Measurements from ENCODE around the gene COL2A1.

The COL2A1 gene

DNA sequence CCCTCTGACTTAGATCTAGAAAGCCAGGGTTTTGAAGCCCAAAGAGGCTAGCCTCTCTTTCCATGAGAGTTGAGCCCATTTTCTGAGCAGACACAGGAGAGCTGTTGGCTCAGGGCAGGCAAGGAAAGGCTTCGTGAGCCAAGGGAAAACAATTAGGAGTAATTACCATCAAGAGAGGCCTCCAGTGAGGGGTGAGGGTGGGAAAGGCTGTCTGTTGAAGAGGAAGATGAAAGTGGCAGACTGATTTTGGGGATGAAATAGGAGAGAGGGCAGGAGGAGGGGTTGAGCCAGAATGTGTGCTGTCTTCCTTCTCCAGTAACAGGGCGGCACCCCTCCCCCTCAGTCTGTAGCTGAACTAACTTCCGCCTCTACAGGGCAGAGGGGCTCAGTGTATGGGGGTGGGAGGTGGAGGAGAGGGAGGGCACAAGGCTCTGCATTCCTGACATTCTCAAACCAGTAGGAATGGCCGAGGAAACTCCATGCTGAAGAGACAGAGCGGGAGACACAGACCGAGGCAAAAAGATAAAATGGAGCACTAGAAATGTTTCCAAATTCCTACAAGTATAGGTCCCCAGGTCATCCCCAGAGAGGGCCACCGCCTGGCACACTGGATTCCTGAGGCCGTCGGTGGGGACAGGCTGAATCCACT lies 33.1 kb upstream of the COL2A1 start:
- Mint-ChIP-seq H3K36me3 (ENCODE audit: low read depth) (no peaks in the 10 kb centered on the region), H3K4me3 (no peak overlapping the region), H3K4me1 (ENCODE audit: low read depth) (peaks cover 5% of the 10 kb centered on the region), H3K27me3 (ENCODE audit: low read depth) (no peaks in the 10 kb centered on the region), H3K9me3 (no peaks in the 10 kb centered on the region), H3K27ac (peak overlapping the region; percentile 38)

DNA sequence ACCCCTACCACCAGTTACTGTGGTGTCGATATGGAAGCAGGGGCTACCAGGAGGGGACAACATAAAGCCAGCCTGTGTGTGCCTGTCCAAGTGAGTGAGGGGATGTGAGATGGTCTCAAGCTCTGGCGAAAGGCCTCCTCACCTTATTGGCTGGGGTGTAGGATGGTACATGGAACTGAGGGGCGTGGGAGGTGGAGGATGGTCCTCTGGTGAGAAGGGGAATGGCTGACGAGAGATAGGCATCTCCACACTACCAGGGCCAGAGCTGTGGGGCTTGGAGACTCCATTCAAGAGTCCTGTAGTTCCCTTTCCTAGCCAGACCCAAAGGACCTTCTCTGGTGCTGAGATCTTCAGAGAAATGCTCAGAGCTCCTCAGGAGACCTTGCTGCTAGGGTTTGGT lies 32.5 kb upstream of the COL2A1 start:
- Mint-ChIP-seq H3K36me3 (ENCODE audit: low read depth) (no peaks in the 10 kb centered on the region), H3K4me3 (no peak overlapping the region), H3K9me3 (no peaks in the 10 kb centered on the region), H3K4me1 (ENCODE audit: low read depth) (peaks cover 5% of the 10 kb centered on the region), H3K27me3 (ENCODE audit: low read depth) (no peaks in the 10 kb centered on the region), H3K27ac (no peak overlapping the region)

DNA sequence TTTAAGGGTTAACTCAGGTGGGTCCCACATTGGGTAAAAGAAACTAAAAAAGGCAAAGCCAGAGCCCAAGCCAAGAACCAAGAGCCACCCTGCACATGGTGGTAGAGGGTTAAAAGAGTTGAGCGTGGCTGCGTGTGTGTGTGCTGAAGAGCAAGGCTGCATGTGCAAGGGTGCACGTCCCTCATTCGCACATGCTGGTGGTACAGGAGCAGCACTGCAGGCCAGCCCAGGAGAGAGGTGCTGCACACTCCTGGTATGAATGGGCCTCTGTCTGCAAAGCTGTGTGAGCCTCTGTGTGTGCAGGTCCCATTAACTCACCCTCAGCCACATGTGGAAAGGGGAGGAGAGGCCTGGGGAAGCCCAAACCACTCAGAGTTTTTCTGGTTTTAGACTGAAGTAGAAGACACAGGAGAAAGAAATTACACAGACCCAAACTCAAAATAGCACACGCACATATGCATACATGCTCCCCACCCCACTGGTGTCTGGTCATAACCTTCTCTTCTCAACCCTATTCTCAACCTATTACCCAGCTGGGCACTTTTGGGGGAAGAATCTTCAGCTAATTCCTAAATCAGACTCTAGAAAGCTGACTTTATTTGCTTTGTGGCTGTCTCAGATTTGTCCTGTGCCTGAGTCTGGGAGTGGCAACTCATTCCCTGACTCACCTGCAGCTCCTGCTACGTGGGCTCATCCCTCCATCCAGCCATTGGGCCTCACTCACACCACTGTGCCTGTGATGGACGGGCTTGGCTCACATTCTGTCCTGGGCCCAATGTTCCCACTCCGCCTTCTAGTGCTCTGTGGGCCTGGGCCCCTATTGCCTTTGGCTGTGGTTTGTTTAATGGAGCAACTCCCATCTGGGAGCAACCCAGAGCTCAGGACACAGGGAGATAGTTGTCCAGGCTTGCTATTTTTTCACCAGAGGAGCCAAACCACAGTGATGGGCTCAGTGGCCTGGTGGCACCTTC lies 30.8 kb upstream of the COL2A1 start:
- no peaks in the 10 kb centered on the region for H3K9me3 Mint-ChIP-seq
- peaks cover 5% of the 10 kb centered on the region for H3K4me1 Mint-ChIP-seq (ENCODE audit: low read depth)
- H3K27ac Mint-ChIP-seq: no peak overlapping the region
- H3K36me3 Mint-ChIP-seq (ENCODE audit: low read depth): no peaks in the 10 kb centered on the region
- no peaks in the 10 kb centered on the region for H3K27me3 Mint-ChIP-seq (ENCODE audit: low read depth)
- no peak overlapping the region for H3K4me3 Mint-ChIP-seq

DNA sequence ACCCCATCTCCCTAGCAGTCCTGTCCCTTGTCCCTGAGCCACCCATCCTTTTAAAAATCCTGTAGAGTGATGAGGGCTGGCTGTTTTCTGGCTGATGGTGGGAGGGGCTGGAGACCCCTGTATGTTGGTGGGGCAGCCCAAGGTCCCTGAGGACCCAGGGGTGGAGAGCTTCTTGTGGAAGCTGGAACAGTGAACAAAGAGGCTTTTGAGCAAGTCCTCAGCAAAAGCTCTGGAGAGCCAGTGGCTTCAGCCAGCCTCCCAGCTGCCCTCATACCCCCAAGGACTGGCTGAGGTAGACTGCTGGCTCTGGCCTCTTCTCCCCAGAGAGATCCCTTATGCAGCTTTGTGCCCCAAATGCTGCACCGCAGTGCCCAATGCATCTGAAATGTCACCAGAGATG lies 29.2 kb upstream of the COL2A1 start:
- Mint-ChIP-seq H3K27me3 (ENCODE audit: low read depth) (no peaks in the 10 kb centered on the region), H3K9me3 (no peaks in the 10 kb centered on the region), H3K27ac (no peak overlapping the region), H3K4me1 (ENCODE audit: low read depth) (peaks cover 5% of the 10 kb centered on the region), H3K36me3 (ENCODE audit: low read depth) (no peaks in the 10 kb centered on the region), H3K4me3 (no peak overlapping the region)

DNA sequence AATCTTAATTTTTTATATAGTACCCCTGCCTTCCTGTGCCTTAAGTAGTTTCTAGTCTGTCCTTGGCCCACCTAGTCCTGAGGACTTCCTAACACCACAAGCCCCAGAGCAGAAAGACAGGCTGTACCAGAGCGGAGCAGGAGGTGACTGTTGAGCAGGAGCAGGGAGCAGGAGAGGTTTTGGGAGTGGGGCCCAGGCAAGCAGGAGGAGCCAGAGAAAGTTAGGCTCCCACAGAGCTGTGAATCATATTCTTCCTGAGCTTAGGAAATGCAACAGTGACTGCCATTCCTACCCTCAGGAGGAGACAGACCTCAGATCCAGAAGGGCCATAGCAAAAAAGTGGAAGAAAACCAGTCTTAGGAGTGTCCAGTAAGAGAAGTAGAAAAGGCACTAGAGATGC lies 28.3 kb upstream of the COL2A1 start:
- H3K4me3 Mint-ChIP-seq: no peak overlapping the region
- H3K27ac Mint-ChIP-seq: no peak overlapping the region

DNA sequence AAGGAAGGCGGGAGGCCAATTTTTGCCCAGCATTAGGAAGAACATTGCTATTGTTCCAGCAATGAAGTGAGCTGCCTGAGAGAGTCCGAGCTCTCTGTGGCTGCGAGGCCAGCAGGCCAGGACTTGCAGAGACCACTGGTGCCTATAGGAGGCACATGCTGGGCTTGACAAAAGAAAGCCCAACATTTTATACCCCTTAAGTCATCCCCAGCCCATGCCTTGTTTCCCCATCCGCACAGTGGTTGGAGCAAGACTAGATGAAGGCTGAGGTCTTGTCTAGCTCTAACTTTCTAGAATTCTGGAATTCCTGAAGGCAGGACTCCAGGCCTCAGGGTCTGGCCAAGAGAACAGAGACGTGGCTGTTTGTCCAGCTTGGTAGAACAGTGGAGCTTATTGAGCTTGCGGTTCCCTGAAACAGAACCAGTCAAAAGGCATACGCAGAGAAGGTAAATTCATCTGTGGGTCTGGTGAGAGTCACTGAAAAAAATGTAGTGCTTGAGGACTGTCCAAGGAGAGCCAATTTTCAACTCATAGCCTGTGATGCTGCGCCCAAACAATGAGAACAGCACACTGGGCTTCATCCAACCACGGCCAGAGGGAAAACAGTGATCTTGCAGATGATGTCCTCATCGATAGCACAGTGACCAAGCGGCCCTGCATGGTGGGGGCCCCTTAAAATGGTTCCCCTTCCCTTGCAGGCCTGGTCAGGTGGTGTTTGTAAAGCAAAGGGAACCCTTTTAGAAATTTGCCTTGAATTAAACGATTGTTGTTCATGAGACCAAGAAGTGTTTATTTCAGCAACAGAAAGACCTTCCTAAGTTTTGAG lies 27.1 kb upstream of the COL2A1 start:
- Mint-ChIP-seq H3K4me3 (no peak overlapping the region), H3K27ac (no peak overlapping the region), H3K36me3 (ENCODE audit: low read depth) (no peaks in the 10 kb centered on the region), H3K4me1 (ENCODE audit: low read depth) (no peaks in the 10 kb centered on the region), H3K27me3 (ENCODE audit: low read depth) (peaks cover 3% of the 10 kb centered on the region), H3K9me3 (no peaks in the 10 kb centered on the region)

More for the DNA sequence above, 28.3 kb upstream of the COL2A1 start:
- Mint-ChIP-seq H3K9me3 (no peaks in the 10 kb centered on the region), H3K27me3 (ENCODE audit: low read depth) (no peaks in the 10 kb centered on the region), H3K36me3 (ENCODE audit: low read depth) (no peaks in the 10 kb centered on the region), H3K4me1 (ENCODE audit: low read depth) (no peaks in the 10 kb centered on the region)

DNA sequence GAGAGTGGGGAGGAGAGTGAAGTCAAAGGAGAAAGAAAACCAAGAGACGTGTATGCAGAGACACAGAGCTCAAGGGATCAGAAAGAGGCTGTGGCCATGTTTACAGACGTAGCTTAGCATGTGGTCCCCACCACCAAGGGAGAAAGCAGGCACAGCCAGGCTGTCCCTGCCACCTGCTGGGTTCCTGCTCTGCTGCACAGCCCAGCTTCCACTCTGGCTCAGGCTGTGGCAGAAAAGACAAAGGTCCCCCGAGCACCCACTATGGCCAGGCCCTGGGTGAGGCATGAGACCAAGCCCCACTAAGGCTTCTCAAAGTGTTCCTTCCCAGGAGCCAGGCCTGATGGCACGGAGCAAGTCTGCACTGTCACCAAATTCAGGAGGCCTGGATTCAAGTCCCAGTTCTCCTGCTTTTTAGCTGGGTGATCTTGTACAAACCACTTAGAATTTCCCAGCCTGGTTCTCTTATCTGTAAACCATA lies 25.9 kb upstream of the COL2A1 start:
- H3K36me3 Mint-ChIP-seq (ENCODE audit: low read depth): no peaks in the 10 kb centered on the region
- H3K27me3 Mint-ChIP-seq (ENCODE audit: low read depth): peaks cover 5% of the 10 kb centered on the region
- no peak overlapping the region for H3K4me3 Mint-ChIP-seq
- H3K4me1 Mint-ChIP-seq (ENCODE audit: low read depth): no peaks in the 10 kb centered on the region
- no peak overlapping the region for H3K27ac Mint-ChIP-seq
- no peaks in the 10 kb centered on the region for H3K9me3 Mint-ChIP-seq

DNA sequence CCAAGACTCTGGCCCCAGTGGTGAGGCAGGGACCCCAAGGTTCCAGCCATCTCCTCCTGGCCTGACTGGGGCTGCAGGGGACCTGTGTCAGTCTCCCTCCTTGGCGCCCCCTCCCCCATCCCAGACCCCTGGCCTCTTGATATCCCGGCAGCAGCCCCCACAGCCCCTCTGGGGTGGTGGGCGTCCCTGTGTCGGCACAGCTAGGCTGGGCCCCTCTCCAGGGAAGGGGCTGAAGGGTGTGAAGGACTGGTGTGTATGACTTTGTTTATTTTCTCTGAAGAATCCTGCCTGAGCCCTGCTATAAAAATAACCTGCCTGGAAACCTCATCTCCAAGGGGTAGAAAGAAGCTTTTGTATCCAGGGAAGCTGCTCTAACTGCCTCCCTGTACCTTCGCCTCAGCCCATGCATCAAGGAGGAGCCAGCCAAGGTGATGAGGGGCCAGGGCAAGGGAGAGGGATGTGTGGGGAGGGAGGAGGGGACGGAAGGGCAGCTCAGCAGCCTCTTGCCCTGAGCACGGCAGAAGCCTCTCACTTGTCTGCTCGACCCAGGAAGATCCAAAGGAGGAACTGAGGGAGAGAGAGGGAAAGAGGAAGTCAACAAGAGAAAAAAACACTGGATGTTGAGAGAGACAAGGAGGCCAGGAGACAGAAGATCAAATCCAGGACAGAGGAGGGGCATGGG lies 25.4 kb upstream of the COL2A1 start:
- no peak overlapping the region for H3K27ac Mint-ChIP-seq
- H3K4me3 Mint-ChIP-seq: no peak overlapping the region
- no peaks in the 10 kb centered on the region for H3K4me1 Mint-ChIP-seq (ENCODE audit: low read depth)
- H3K27me3 Mint-ChIP-seq (ENCODE audit: low read depth): peaks cover 10% of the 10 kb centered on the region
- no peaks in the 10 kb centered on the region for H3K36me3 Mint-ChIP-seq (ENCODE audit: low read depth)
- no peaks in the 10 kb centered on the region for H3K9me3 Mint-ChIP-seq

DNA sequence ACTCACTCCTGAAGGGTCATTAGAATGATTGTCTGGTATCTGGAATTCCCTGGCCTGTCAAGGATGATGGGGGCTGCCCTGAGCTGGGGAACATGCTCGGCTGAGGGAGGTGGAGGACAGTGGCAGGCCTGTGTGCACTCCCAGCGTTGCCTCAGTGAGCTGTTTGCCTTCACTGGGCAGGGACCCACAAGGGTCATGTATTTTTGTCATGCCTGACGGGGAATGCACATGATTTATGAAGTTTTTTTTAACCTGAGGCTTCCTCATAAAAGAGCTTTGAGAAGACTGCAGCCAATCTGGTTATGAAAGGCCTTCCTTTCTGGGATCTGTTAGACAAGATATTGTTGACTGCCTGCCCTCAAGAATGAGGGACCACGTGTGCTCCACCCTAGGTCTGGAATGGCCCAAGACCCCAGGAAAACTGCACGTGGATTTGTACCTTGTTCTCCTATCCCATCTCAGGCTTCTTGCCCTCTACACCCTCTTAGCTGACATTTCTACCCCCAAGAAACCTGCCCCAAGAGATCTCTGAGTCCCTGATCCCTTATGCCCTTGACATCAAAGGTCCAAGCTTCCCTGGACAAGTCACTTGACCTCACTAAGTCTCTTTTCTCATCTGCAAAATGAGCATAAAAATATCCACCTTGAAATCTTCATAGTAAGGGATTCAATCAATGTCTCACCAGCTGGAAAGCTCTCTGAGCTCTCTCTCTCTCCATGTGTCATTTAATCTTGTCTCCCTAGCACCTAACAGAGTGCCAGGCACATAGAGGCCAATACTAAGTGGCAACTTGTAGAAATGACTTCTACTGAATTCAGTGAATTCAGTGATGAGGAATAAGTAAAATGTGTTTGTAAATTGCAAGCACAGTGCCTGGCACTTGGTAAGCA lies 24.5 kb upstream of the COL2A1 start:
- peaks cover 12% of the 10 kb centered on the region for H3K27me3 Mint-ChIP-seq (ENCODE audit: low read depth)
- H3K9me3 Mint-ChIP-seq: no peaks in the 10 kb centered on the region
- H3K36me3 Mint-ChIP-seq (ENCODE audit: low read depth): no peaks in the 10 kb centered on the region
- H3K4me3 Mint-ChIP-seq: no peak overlapping the region
- no peaks in the 10 kb centered on the region for H3K4me1 Mint-ChIP-seq (ENCODE audit: low read depth)
- no peak overlapping the region for H3K27ac Mint-ChIP-seq

DNA sequence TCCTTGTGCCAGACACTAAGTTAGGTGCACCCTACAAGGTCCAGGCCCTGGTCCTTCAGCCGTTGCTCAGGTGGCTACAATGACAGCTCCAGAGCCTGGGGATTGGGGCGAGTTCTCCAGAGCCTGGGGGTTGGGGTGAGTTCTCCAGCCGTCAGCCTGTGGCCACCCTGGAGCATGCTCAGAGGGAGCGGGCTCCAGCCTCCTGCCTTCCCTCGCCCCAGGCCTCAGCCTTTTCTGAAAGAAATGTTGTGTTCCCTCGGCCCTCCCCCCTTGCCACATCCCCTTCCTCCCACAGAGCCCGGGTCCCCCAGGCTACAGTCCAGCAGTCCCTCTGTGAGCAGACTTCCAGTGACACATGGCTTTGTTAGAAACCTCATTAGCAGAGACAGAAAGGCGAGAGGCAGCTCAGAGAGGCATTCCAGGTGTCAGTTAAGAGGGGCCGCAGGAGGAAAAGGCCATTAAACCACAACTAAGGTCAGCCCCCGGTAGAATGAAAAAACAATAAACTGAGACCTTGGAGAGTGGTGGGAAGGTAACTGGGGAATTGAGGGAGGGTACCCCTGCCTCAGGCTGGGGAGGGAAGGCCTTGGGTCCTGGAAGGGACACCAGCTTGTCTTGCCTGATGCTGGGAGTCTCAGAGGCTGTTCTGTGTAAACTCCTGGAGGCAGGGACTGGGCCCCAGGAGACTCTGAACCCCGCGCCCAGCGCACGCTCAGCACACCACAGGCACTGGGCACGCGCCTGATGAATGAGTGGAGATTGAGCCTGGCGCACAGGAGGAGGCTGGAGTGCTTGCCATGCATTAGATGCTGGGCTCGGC lies 23.1 kb upstream of the COL2A1 start:
- no peak overlapping the region for H3K4me3 Mint-ChIP-seq
- H3K27ac Mint-ChIP-seq: no peak overlapping the region

DNA sequence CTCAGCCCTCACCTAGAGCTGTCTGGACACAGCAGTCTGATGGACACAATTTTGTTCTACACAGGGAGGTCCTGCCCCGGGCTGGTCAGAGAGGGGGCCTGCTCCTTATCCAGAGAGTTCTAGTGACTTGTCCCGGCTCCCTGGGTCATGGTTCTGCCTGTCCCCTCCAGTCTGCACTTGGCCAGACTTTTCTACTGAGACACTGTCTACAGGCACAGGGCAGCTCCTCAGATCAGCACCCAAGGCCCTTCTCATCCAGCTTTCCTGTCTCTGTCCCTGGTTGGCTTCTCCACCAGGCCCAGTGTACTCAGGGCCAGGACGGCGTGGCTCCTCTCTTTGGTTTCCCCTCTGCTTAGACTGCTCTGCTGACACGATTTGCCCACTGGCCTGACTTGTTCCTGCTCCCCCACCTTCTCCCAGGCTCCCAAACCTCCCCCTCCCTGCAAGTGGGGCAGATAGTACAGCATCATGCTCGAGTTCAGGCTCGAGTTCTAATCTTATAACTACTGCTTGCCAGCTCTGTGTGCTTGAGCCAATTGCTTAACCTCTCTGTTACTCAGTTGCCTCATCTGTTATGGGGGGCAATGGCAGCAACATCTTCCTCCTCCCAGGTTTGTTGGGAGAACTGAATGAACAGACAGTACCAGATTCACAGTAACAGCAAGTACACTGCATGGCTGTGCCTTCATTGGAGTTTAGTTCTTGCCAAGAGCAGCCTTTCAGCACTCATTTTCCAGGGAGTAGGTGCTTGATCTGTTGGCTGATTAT lies 22.0 kb upstream of the COL2A1 start:
- H3K9me3 Mint-ChIP-seq: no peaks in the 10 kb centered on the region
- no peak overlapping the region for H3K4me3 Mint-ChIP-seq
- H3K27ac Mint-ChIP-seq: no peak overlapping the region
- peaks cover 31% of the 10 kb centered on the region for H3K27me3 Mint-ChIP-seq (ENCODE audit: low read depth)
- H3K4me1 Mint-ChIP-seq (ENCODE audit: low read depth): no peaks in the 10 kb centered on the region
- no peaks in the 10 kb centered on the region for H3K36me3 Mint-ChIP-seq (ENCODE audit: low read depth)

More for the DNA sequence above, 23.1 kb upstream of the COL2A1 start:
- H3K9me3 Mint-ChIP-seq: no peaks in the 10 kb centered on the region
- no peaks in the 10 kb centered on the region for H3K36me3 Mint-ChIP-seq (ENCODE audit: low read depth)
- H3K4me1 Mint-ChIP-seq (ENCODE audit: low read depth): no peaks in the 10 kb centered on the region
- H3K27me3 Mint-ChIP-seq (ENCODE audit: low read depth): peaks cover 23% of the 10 kb centered on the region

DNA sequence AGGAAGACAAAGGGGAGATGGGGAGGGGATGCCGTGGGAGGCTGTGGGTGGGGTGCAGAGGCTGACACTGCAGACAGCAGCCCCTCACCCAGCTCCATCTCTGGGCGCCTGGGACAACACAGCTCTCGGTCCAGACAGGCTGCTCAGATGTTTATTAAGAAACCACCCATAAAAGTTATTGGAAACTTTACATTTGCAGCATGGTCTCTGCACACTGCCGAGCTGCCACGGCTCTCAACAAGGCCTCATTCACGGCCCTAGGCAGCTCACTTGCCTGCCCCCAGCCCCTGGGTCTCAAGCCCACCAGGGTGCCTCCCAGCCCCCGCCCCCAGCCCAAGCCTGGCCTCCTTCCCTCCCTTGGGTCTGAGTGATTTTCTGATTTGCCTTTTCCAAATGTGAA lies 21.0 kb upstream of the COL2A1 start:
- peaks cover 31% of the 10 kb centered on the region for H3K27me3 Mint-ChIP-seq (ENCODE audit: low read depth)
- H3K36me3 Mint-ChIP-seq (ENCODE audit: low read depth): no peaks in the 10 kb centered on the region
- H3K4me1 Mint-ChIP-seq (ENCODE audit: low read depth): no peaks in the 10 kb centered on the region
- no peak overlapping the region for H3K4me3 Mint-ChIP-seq
- no peak overlapping the region for H3K27ac Mint-ChIP-seq
- H3K9me3 Mint-ChIP-seq: no peaks in the 10 kb centered on the region

Measured in T-helper 1 cell treated with Interleukin-12 subunit alpha and Interleukin-12 subunit beta and Interleukin-4 antibody, amounts not matched to agents 30 μg/mL and 1 μg/mL, for 36 hours (primary cell).